Measurements from ENCODE around the gene TIMM17A. TPM values are rescaled to one million over a fixed set of nuclear protein-coding genes. Genes with fewer than 3 reads are reported as not detected.

TIMM17A gene
- polyA plus RNA-seq, 1 experiment: 104 TPM

GRCh38 chr1:201983380-201983805 is 28.1 kb downstream of the TIMM17A start:
- POLR2A ChIA-PET: interaction anchor here (1.1 kb wide), 1 partner anchor 66 kb away, joined by 3 read pairs; no protein-coding TSS in a partner anchor
- CTCF ChIA-PET: interaction anchor here (0.8 to 2.2 kb wide), 4 partner anchors 17 to 103 kb away, joined by 3 to 8 read pairs (median 4); no protein-coding TSS in a partner anchor

GRCh38 chr1:201984446-201984845 is 29.1 kb downstream of the TIMM17A start:
- TF ChIP-seq, protein P1, sequence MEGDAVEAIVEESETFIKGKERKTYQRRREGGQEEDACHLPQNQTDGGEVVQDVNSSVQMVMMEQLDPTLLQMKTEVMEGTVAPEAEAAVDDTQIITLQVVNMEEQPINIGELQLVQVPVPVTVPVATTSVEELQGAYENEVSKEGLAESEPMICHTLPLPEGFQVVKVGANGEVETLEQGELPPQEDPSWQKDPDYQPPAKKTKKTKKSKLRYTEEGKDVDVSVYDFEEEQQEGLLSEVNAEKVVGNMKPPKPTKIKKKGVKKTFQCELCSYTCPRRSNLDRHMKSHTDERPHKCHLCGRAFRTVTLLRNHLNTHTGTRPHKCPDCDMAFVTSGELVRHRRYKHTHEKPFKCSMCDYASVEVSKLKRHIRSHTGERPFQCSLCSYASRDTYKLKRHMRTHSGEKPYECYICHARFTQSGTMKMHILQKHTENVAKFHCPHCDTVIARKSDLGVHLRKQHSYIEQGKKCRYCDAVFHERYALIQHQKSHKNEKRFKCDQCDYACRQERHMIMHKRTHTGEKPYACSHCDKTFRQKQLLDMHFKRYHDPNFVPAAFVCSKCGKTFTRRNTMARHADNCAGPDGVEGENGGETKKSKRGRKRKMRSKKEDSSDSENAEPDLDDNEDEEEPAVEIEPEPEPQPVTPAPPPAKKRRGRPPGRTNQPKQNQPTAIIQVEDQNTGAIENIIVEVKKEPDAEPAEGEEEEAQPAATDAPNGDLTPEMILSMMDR (IDR thresholded peaks at IDR 0.05; ENCODE audit: low read depth, low read length): no peak
- H3K27me3 ChIP-seq (ENCODE audit: control insufficient read depth, insufficient read depth, low read length): no peaks in the 10 kb centered on the region
- peak overlapping the region; percentile 88; the same call in 1 of the 2 replicates for H3K4me3 ChIP-seq (ENCODE audit: low read depth, low read length)
- DNase-seq (ENCODE audit: low read depth, low spot score): no peak
- H3K9me3 ChIP-seq (ENCODE audit: control insufficient read depth, insufficient read depth, low read length): no peaks in the 10 kb centered on the region
- H3K27ac ChIP-seq (ENCODE audit: low read depth, low read length): no peak overlapping the region
- CTCF ChIA-PET: interaction anchor here (0.6 to 1.9 kb wide), 3 partner anchors 11 to 456 kb away, joined by 3 to 11 read pairs (median 5); no protein-coding TSS in a partner anchor
- POLR2A ChIA-PET: no interaction called here

More at GRCh38 chr1:201983380-201983805, 28.1 kb downstream of the TIMM17A start:
- TF ChIP-seq, protein P1 (IDR thresholded peaks at IDR 0.05; ENCODE audit: low read depth, low read length): no peak
- Histone ChIP-seq H3K27ac (ENCODE audit: low read depth, low read length) (peak overlapping the region; percentile 61), H3K4me3 (ENCODE audit: low read depth, low read length) (peak overlapping the region; percentile 88), H3K27me3 (ENCODE audit: control insufficient read depth, insufficient read depth, low read length) (no peaks in the 10 kb centered on the region), H3K9me3 (ENCODE audit: control insufficient read depth, insufficient read depth, low read length) (no peaks in the 10 kb centered on the region)
- DNase-seq (ENCODE audit: low read depth, low spot score): no peak

GRCh38 chr1:201985355-201985754 is 30.1 kb downstream of the TIMM17A start:
- CTCF ChIA-PET: interaction anchor here (0.7 to 1.9 kb wide), 5 partner anchors 12 to 248 kb away, joined by 3 to 11 read pairs (median 3); no protein-coding TSS in a partner anchor
- POLR2A ChIA-PET: interaction anchor here (0.7 kb wide), 2 partner anchors 364 to 368 kb away, joined by 4 read pairs; no protein-coding TSS in a partner anchor
- DNase-seq (ENCODE audit: low read depth, low spot score): no peak
- H3K4me3 ChIP-seq (ENCODE audit: low read depth, low read length): no peak overlapping the region
- TF ChIP-seq, protein P1 (IDR thresholded peaks at IDR 0.05; ENCODE audit: low read depth, low read length): no peak
- H3K27ac ChIP-seq (ENCODE audit: low read depth, low read length): no peak overlapping the region
- H3K9me3 ChIP-seq (ENCODE audit: control insufficient read depth, insufficient read depth, low read length): no peaks in the 10 kb centered on the region
- no peaks in the 10 kb centered on the region for H3K27me3 ChIP-seq (ENCODE audit: control insufficient read depth, insufficient read depth, low read length)

DNA sequence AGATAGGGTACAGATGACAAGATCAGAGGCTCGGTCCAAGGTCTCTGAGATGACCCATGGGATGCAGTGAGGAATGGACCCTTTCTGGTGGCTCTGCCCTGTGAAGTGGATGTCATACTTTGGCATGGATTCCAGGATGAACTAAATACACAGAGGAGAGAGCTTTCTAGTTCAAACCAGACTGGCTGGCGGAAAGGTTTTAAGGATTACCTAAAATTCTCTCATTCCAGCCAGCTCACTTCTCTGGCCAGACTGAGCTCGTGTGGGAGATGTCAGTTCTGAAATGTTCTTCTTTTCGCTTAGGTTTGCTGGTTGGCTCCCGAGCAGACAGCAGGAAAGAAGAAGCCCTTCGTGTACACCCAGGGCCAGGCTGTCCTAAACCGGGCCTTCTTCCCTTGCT is 33.3 kb downstream of the TIMM17A start:
- ChIA-PET CTCF (interaction anchor here (0.6 to 1.7 kb wide), 5 partner anchors 11 to 111 kb away, joined by 3 to 9 read pairs (median 4); no protein-coding TSS in a partner anchor), POLR2A (interaction anchor here (0.6 to 0.7 kb wide), 2 partner anchors 85 to 436 kb away, joined by 3 read pairs; no protein-coding TSS in a partner anchor)
- no peaks in the 10 kb centered on the region for H3K9me3 ChIP-seq (ENCODE audit: control insufficient read depth, insufficient read depth, low read length)
- no peak for DNase-seq (ENCODE audit: low read depth, low spot score)
- TF ChIP-seq, protein P1 (IDR thresholded peaks at IDR 0.05; ENCODE audit: low read depth, low read length): no peak
- no peak overlapping the region for H3K27ac ChIP-seq (ENCODE audit: low read depth, low read length)
- no peak overlapping the region for H3K4me3 ChIP-seq (ENCODE audit: low read depth, low read length)
- no peaks in the 10 kb centered on the region for H3K27me3 ChIP-seq (ENCODE audit: control insufficient read depth, insufficient read depth, low read length)
